HepG2 (cell line): Measurements from ENCODE around the gene ZDHHC18. TPM values are rescaled to one million over a fixed set of nuclear protein-coding genes. Genes with fewer than 3 reads are reported as not detected.

Experiments
- HBP1 ChIP-seq: IDR thresholded peaks from 2 replicates; pipeline ENCODE4 v1.6.1; 2016; ENCODE audit warnings: low read depth, control low read depth
- HNF1B ChIP-seq: sonication (generic); formaldehyde crosslinking; IDR thresholded peaks from 2 replicates; pipeline ENCODE4 v1.5.1; 2020; ENCODE audit warnings: mild to moderate bottlenecking, moderate library complexity, missing genetic modification reagents
- HOXA3 ChIP-seq: sonication (generic); formaldehyde crosslinking; IDR thresholded peaks from 2 replicates; pipeline ENCODE4 v1.5.0; 2020; ENCODE audit warnings: missing genetic modification reagents
- KDM4B ChIP-seq: sonication (generic); formaldehyde crosslinking; IDR thresholded peaks from 2 replicates; pipeline ENCODE4 v1.4.0; 2020; ENCODE audit warnings: missing genetic modification reagents
- KLF13 ChIP-seq: sonication (generic); formaldehyde crosslinking; IDR thresholded peaks from 2 replicates; pipeline ENCODE4 v1.4.0; 2020; ENCODE audit warnings: mild to moderate bottlenecking, missing genetic modification reagents
- KLF16 ChIP-seq, 2 experiments: sonication (generic) in 1 of 2; formaldehyde crosslinking in 1 of 2; IDR thresholded peaks; 2 replicates each; pipeline versions ENCODE4 v1.6.1 to v1.8.0; 2016 to 2023; ENCODE audit warnings: missing genetic modification reagents in 2 of 2, missing compliant biosample characterization in 1 of 2
- MXI1 ChIP-seq: IDR thresholded peaks from 3 replicates; pipeline ENCODE4 v1.6.1; 2012; ENCODE audit warnings: low read depth, low read length, inconsistent platforms, borderline replicate concordance
- PBX2 ChIP-seq: IDR thresholded peaks from 2 replicates; pipeline ENCODE4 v1.6.1; 2016; ENCODE audit warnings: control low read depth
- RCOR2 ChIP-seq: IDR thresholded peaks from 2 replicates; pipeline ENCODE4 v1.6.1; 2016; ENCODE audit warnings: missing biosample characterization, missing genetic modification reagents
- REST ChIP-seq, 2 experiments: IDR thresholded peaks; 2 replicates each; pipeline ENCODE4 v1.6.1; 2011 to 2012; ENCODE audit warnings: low read length in 2 of 2, borderline replicate concordance in 1 of 2, low read depth in 1 of 2, mild to moderate bottlenecking in 1 of 2, moderate library complexity in 1 of 2
- SOX6 ChIP-seq, 2 experiments: fragments of 450-650 bp in 1 of 2; sonication (generic) in 1 of 2; formaldehyde crosslinking in 1 of 2; IDR thresholded peaks; 2 replicates each; pipeline versions ENCODE4 v1.4.0 to v1.6.1; 2017 to 2020; ENCODE audit warnings: antibody characterized with exemption in 1 of 2, mild to moderate bottlenecking in 1 of 2, missing genetic modification reagents in 1 of 2
- SP5 ChIP-seq: IDR thresholded peaks from 2 replicates; pipeline ENCODE4 v1.6.1; 2016; ENCODE audit warnings: low read depth, borderline replicate concordance
- ZNF280D ChIP-seq: sonication (generic); formaldehyde crosslinking; IDR thresholded peaks from 2 replicates; pipeline ENCODE4 v1.5.1; 2020; ENCODE audit warnings: mild to moderate bottlenecking, missing genetic modification reagents
- ZNF513 ChIP-seq: sonication (generic); formaldehyde crosslinking; conservative IDR thresholded peaks from 2 replicates; pipeline ENCODE4 v1.5.0; 2020; ENCODE audit warnings: missing genetic modification reagents
- ZNF543 ChIP-seq: sonication (generic); formaldehyde crosslinking; IDR thresholded peaks from 2 replicates; pipeline ENCODE4 v1.4.0; 2020; ENCODE audit warnings: mild to moderate bottlenecking, missing genetic modification reagents
- polyA plus RNA-seq, 8 experiments: library from polyadenylated mRNA; depleted of rRNA in 3 of 8; stranded (reverse) in 7 of 8; unstranded in 1 of 8; fragments of >200 nt; fragmentation: Illumina TruSeq in 4 of 8; extraction: Trizol in 4 of 8; gene quantifications; 2 replicates each; pipeline versions ENCODE4 v1.2.1 to v1.2.3, GENCODE V29; 2011 to 2016; ENCODE audit warnings: low read depth in 4 of 8, missing spikeins in 1 of 8, mixed read lengths in 1 of 8; ENCODE audit not compliant: insufficient read depth in 1 of 8
- total RNA-seq, 5 experiments: library from RNA; depleted of rRNA; stranded (reverse); fragments of >200 nt; fragmentation: Illumina TruSeq; extraction: Trizol; gene quantifications; 2 replicates each; pipeline ENCODE4 v1.2.3, GENCODE V29; 2016; ENCODE audit warnings: low read depth in 1 of 5

ZDHHC18 gene
- total and polyA plus RNA-seq, 2 of the 13 experiments (the other 11 are each of a cell fraction or from before 2014, with no cell fraction given) = 13.2 to 35.3 TPM

GRCh38 chr1:26831546-26832248 lies 5.2 kb downstream of the ZDHHC18 start (continued):
- TF ChIP-seq HNF1B (CRISPR knock-in tag) (peak; percentile 57; the same call in 1 of the 2 replicates), MXI1 (peak; percentile 72; the same call in 1 of the 3 replicates), SOX6 (IDR thresholded peaks at IDR 0.05) (no peak), SOX6 (CRISPR knock-in tag; IDR thresholded peaks at IDR 0.05) (peak; percentile 84), HBP1 (CRISPR knock-in tag) (peak; percentile 80; the same call in 1 of the 2 replicates), ZNF513 (CRISPR knock-in tag) (no peak), KLF13 (CRISPR knock-in tag) (no peak), ZNF543 (CRISPR knock-in tag) (no peak), REST (IDR thresholded peaks at IDR 0.05; ENCODE audit: borderline replicate concordance in 1 of 2, low read depth in 1 of 2, low read length in 2 of 2) (0 out of 4 replicates have a peak, but pooled peaks of 1 of the 2 experiments have one; percentile 14), KLF16 (CRISPR knock-in tag; IDR thresholded peaks at IDR 0.05) (peak in 1 of 2 experiments; percentile 87; a peak in 2 of 4 replicates), HOXA3 (CRISPR knock-in tag) (peak; percentile 68; the same call in 1 of the 2 replicates), KDM4B (peak; percentile 77; the same call in 1 of the 2 replicates), ZNF280D (no peak), PBX2 (CRISPR knock-in tag) (0 out of 2 replicates have a peak, but pooled peaks have one; percentile 26), SP5 (CRISPR knock-in tag) (peak; percentile 98), RCOR2 (CRISPR knock-in tag) (0 out of 2 replicates have a peak, but pooled peaks have one; percentile 57)
